HepG2 (cell line): ENCODE measurements around the gene RNF8. TPM values are rescaled to one million over a fixed set of nuclear protein-coding genes. Genes with fewer than 3 reads are reported as not detected.

Experiments used
- ATAC-seq: fragments of 200-7000 bp; cut with Tn5 transposase; 3 replicates; pipeline ENCODE4 v1.9.1; 2020; ENCODE audit warnings: mild to moderate bottlenecking, moderate library complexity
- BruUV-seq: library from RNA; stranded (reverse); fragments of 400-500 nt; replicated peaks from 2 replicates; lab custom pipeline; 2021; lab: Mats Ljungman, UMichigan
- CTCF ChIA-PET: fragments of 300-600 bp; formaldehyde crosslinking; extraction: SDS; loops from one replicate; lab custom pipeline; 2021; ENCODE audit warnings: low total read pairs, inconsistent platforms, low intra/inter-chr PET ratio; lab: Yijun Ruan, JAX
- POLR2A ChIA-PET: fragments of 350-600 bp; sonication (Branson Sonifier 250); formaldehyde crosslinking; loops from one replicate; lab custom pipeline; 2020; ENCODE audit warnings: antibody characterized with exemption, inconsistent platforms; lab: Yijun Ruan, JAX
- DNase-seq: peaks from one replicate; pipeline ENCODE4 v3.0.0-alpha.2; 2015; ENCODE audit warnings: low spot score
- FAIRE-seq: peaks from 3 replicates; lab custom pipeline; 2011; peaks lifted over from hg19 to GRCh38; lab: Jason Lieb, UNC
- H2AFZ ChIP-seq: one replicate; pipeline ENCODE4 v1.6.1; 2011; ENCODE audit warnings: low read length, inconsistent platforms
- H3K27ac ChIP-seq: fragments of 300-600 bp; 3 replicates; pipeline ENCODE4 v1.8.0; 2011; ENCODE audit warnings: mixed run types, mild to moderate bottlenecking, mixed read lengths, low read length, inconsistent platforms; ENCODE audit not compliant: insufficient read depth; ENCODE audit errors: extremely low read length
- H3K27me3 ChIP-seq, 2 experiments: fragments of 200-600 bp in 1 of 2; 2 replicates in 1 of 2; 3 replicates in 1 of 2; pipeline versions ENCODE4 v1.6.0 to v1.8.0; 2011; ENCODE audit warnings: low read length in 2 of 2, mild to moderate bottlenecking in 2 of 2, moderate library complexity in 2 of 2, inconsistent platforms in 1 of 2; ENCODE audit not compliant: insufficient read depth in 2 of 2, control insufficient read depth in 1 of 2
- H3K36me3 ChIP-seq, 2 experiments: fragments of 200-600 bp in 1 of 2; replicated peaks in 1 of 2; 2 replicates in 1 of 2; 3 replicates in 1 of 2; pipeline versions ENCODE4 v1.5.1 to v1.8.0; 2011; ENCODE audit warnings: low read length in 2 of 2, inconsistent platforms in 1 of 2; ENCODE audit not compliant: insufficient read depth in 2 of 2, control insufficient read depth in 1 of 2
- H3K4me1 ChIP-seq: 2 replicates; pipeline ENCODE4 v1.5.1; 2012; ENCODE audit warnings: low read length, inconsistent platforms; ENCODE audit not compliant: insufficient read depth
- H3K4me2 ChIP-seq: 2 replicates; pipeline ENCODE4 v1.6.0; 2011; ENCODE audit warnings: low read depth, low read length, inconsistent platforms
- H3K4me3 ChIP-seq, 3 experiments: fragments of 200-600 bp in 1 of 3; sonication (generic), shearing (Covaris generic) in 1 of 3; replicated peaks in 1 of 3; 2 replicates each; pipeline ENCODE4 v1.5.1; 2011 to 2016; ENCODE audit warnings: low read length in 3 of 3, inconsistent platforms in 2 of 3, low read depth in 2 of 3, mild to moderate bottlenecking in 2 of 3, control low read depth in 1 of 3, mixed read lengths in 1 of 3; ENCODE audit not compliant: insufficient read depth in 1 of 3
- H3K79me2 ChIP-seq: one replicate; pipeline ENCODE4 v1.6.1; 2011; ENCODE audit warnings: low read length, inconsistent platforms; ENCODE audit not compliant: insufficient read depth
- H3K9ac ChIP-seq: 2 replicates; pipeline ENCODE4 v1.6.0; 2011; ENCODE audit warnings: mild to moderate bottlenecking, low read depth, low read length, inconsistent platforms; ENCODE audit not compliant: insufficient read depth
- H3K9me3 ChIP-seq: 2 replicates; pipeline ENCODE4 v1.5.1; 2012; ENCODE audit warnings: mild to moderate bottlenecking, low read length
- H4K20me1 ChIP-seq: 2 replicates; pipeline ENCODE4 v1.6.0; 2011; ENCODE audit warnings: inconsistent platforms, mild to moderate bottlenecking, low read length, moderate library complexity; ENCODE audit not compliant: insufficient read depth
- BRD4 ChIP-seq: sonication (generic); formaldehyde crosslinking; IDR thresholded peaks from 2 replicates; pipeline ENCODE4 v1.4.0; 2020; ENCODE audit warnings: missing genetic modification reagents
- GFI1 ChIP-seq: sonication (generic); formaldehyde crosslinking; IDR thresholded peaks from 2 replicates; pipeline ENCODE4 v1.5.0; 2020; ENCODE audit warnings: missing genetic modification reagents, mild to moderate bottlenecking, borderline replicate concordance
- KDM2A ChIP-seq: sonication (generic); formaldehyde crosslinking; IDR thresholded peaks from 2 replicates; pipeline ENCODE4 v1.4.0; 2020; ENCODE audit warnings: low read depth, missing genetic modification reagents, borderline replicate concordance
- MATR3 ChIP-seq: sonication (generic); formaldehyde crosslinking; IDR thresholded peaks from 2 replicates; pipeline ENCODE4 v1.4.0; 2020; ENCODE audit warnings: missing genetic modification reagents
- NCOA2 ChIP-seq: sonication (generic); formaldehyde crosslinking; IDR thresholded peaks from 2 replicates; pipeline ENCODE4 v1.8.0; 2022; ENCODE audit warnings: inconsistent platforms
- NFE2L1 ChIP-seq: sonication (generic); formaldehyde crosslinking; IDR thresholded peaks from 2 replicates; pipeline ENCODE4 v1.4.0; 2020; ENCODE audit warnings: missing genetic modification reagents, mild to moderate bottlenecking, borderline replicate concordance
- NR2F1 ChIP-seq, 2 experiments: fragments of 450-650 bp in 1 of 2; formaldehyde crosslinking in 1 of 2; IDR thresholded peaks; 2 replicates each; pipeline versions ENCODE4 v1.5.0 to v1.6.1; 2016 to 2020; ENCODE audit warnings: mild to moderate bottlenecking in 1 of 2, missing compliant biosample characterization in 1 of 2, missing genetic modification reagents in 1 of 2, moderate library complexity in 1 of 2
- NR2F2 ChIP-seq: IDR thresholded peaks from 2 replicates; pipeline ENCODE4 v1.6.1; 2012; ENCODE audit warnings: low read depth, inconsistent platforms, borderline replicate concordance
- PTBP1 ChIP-seq: fragments of 200-400 bp; formaldehyde crosslinking; IDR thresholded peaks from 2 replicates; pipeline ENCODE4 v1.6.1; 2018; ENCODE audit warnings: low read length, low read depth; ENCODE audit not compliant: poor library complexity, severe bottlenecking
- RARG ChIP-seq: sonication (generic); formaldehyde crosslinking; IDR thresholded peaks from 2 replicates; pipeline ENCODE4 v1.4.0; 2020; ENCODE audit warnings: low read depth, mild to moderate bottlenecking, missing genetic modification reagents
- ZNF430 ChIP-seq: sonication (generic); formaldehyde crosslinking; IDR thresholded peaks from 2 replicates; pipeline ENCODE4 v1.9.0; 2021; ENCODE audit warnings: mild to moderate bottlenecking, missing genetic modification reagents
- ZNF501 ChIP-seq: sonication (generic); formaldehyde crosslinking; IDR thresholded peaks from 2 replicates; pipeline ENCODE4 v1.5.1; 2020; ENCODE audit warnings: mild to moderate bottlenecking, moderate library complexity, missing genetic modification reagents
- ZNF577 ChIP-seq: sonication (generic); formaldehyde crosslinking; IDR thresholded peaks from 2 replicates; pipeline ENCODE4 v1.4.0; 2020; ENCODE audit warnings: mild to moderate bottlenecking, low read depth, missing genetic modification reagents, borderline replicate concordance
- ZNF589 ChIP-seq: sonication (generic); formaldehyde crosslinking; conservative IDR thresholded peaks from 2 replicates; pipeline ENCODE4 v1.8.0; 2022; ENCODE audit warnings: mild to moderate bottlenecking, moderate library complexity, missing genetic modification reagents
- ZNF737 ChIP-seq: sonication (generic); formaldehyde crosslinking; IDR thresholded peaks from 2 replicates; pipeline ENCODE4 v1.5.0; 2020; ENCODE audit warnings: missing genetic modification reagents, mild to moderate bottlenecking, borderline replicate concordance
- ZZZ3 ChIP-seq: sonication (generic); formaldehyde crosslinking; IDR thresholded peaks from 2 replicates; pipeline ENCODE4 v1.4.0; 2020; ENCODE audit warnings: missing genetic modification reagents, mild to moderate bottlenecking, borderline replicate concordance
- WGBS: methylation state at CpG from one replicate; pipeline ENCODE4 v1.1.6; 2017; ENCODE audit warnings: low lambda C conversion rate; 5-methylcytosine and 5-hydroxymethylcytosine counted together
- in situ Hi-C: cut with HindIII; loops from 2 replicates; pipeline ENCODE4 v1.10.0; 2017; ENCODE audit warnings: low pct_unique_long_range_greater_than_20kb; ENCODE audit not compliant: extremely low pct_ligation_motif_present
- intact Hi-C: fragments of 100-400 bp; cut with micrococcal nuclease; formaldehyde crosslinking; loops from one replicate; pipeline ENCODE4 v1.10.0; 2022; ENCODE audit not compliant: unreplicated experiment
- polyA plus RNA-seq, 8 experiments: library from polyadenylated mRNA; depleted of rRNA in 3 of 8; stranded (reverse) in 7 of 8; unstranded in 1 of 8; fragments of >200 nt; fragmentation: Illumina TruSeq in 4 of 8; extraction: Trizol in 4 of 8; gene quantifications; 2 replicates each; pipeline versions ENCODE4 v1.2.1 to v1.2.3, GENCODE V29; 2011 to 2016; ENCODE audit warnings: low read depth in 4 of 8, missing spikeins in 1 of 8, mixed read lengths in 1 of 8; ENCODE audit not compliant: insufficient read depth in 1 of 8
- total RNA-seq, 5 experiments: library from RNA; depleted of rRNA; stranded (reverse); fragments of >200 nt; fragmentation: Illumina TruSeq; extraction: Trizol; gene quantifications; 2 replicates each; pipeline ENCODE4 v1.2.3, GENCODE V29; 2016; ENCODE audit warnings: low read depth in 1 of 5

RNF8 gene
- total and polyA plus RNA-seq, 2 of the 13 experiments (the other 11 are each of a cell fraction or from before 2014, with no cell fraction given) = 21.8 to 47.6 TPM

- TF ChIP-seq ZNF501 (CRISPR knock-in tag) (no peak), ZNF737 (no peak), GFI1 (no peak), ZNF589 (no peak), NCOA2 (CRISPR knock-in tag) (no peak), RARG (CRISPR knock-in tag) (no peak), MATR3 (CRISPR knock-in tag) (no peak), KDM2A (CRISPR knock-in tag) (no peak), NR2F1 (CRISPR knock-in tag; IDR thresholded peaks at IDR 0.05) (no peak), PTBP1 (no peak), NFE2L1 (CRISPR knock-in tag) (no peak), ZNF577 (CRISPR knock-in tag) (no peak), BRD4 (CRISPR knock-in tag) (no peak), ZNF430 (CRISPR knock-in tag) (no peak), NR2F2 (no peak), ZZZ3 (CRISPR knock-in tag) (no peak)
- Histone ChIP-seq H3K27ac (no peak overlapping the region), H3K9ac (no peak overlapping the region), H4K20me1 (no peaks in the 10 kb centered on the region), H3K79me2 (no peaks in the 10 kb centered on the region), H3K4me2 (no peak overlapping the region), H3K27me3 (no peaks in the 10 kb centered on the region), H2AFZ (no peak overlapping the region), H3K4me3 (no peak overlapping the region), H3K9me3 (no peaks in the 10 kb centered on the region), H3K4me1 (no peaks in the 10 kb centered on the region), H3K36me3 (peaks cover 12 to 46% of the 10 kb centered on the region in 2 experiments; a peak in 4 of 5 replicates)
- ChIA-PET CTCF (no interaction called here), POLR2A (no interaction called here)
- no TSS peak for BruUV-seq
- FAIRE-seq (no peak), DNase-seq (no peak), ATAC-seq (no peak)
- intact Hi-C loops (no loop called here), in situ Hi-C loops (no loop called here)
- 65% methylated on average over 3 of the region's 3 CpGs for WGBS
Observed at GRCh38 chr6:37309692-37310091, 44.1 kb upstream of the RNF8 start.
